GM23338 (cell line): ENCODE data around the gene STEAP2. TPM values are rescaled to one million over a fixed set of nuclear protein-coding genes. Genes with fewer than 3 reads are reported as not detected.

Experiments used
- ATAC-seq: fragments of 200-7000 bp; cut with Tn5 transposase; 3 replicates; pipeline ENCODE4 v1.9.1; 2020
- DNase-seq: peaks from one replicate; pipeline ENCODE4 v3.0.0-alpha.2; 2015; ENCODE audit warnings: low spot score
- H2AFZ ChIP-seq: fragments of 200-600 bp; sonication (generic); 2 replicates; pipeline ENCODE4 v1.8.0; 2016; ENCODE audit warnings: antibody characterized with exemption, mild to moderate bottlenecking, moderate library complexity
- H3F3A ChIP-seq: fragments of 200-600 bp; sonication (generic); replicated peaks from 2 replicates; pipeline ENCODE4 v1.8.0; 2017; ENCODE audit warnings: antibody characterized with exemption, mixed run types, low read depth
- H3K27ac ChIP-seq: fragments of 200-600 bp; sonication (generic); 2 replicates; pipeline ENCODE4 v1.6.1; 2016; ENCODE audit warnings: low read depth
- H3K27me3 ChIP-seq: fragments of 200-600 bp; sonication (generic); 2 replicates; pipeline ENCODE4 v1.8.0; 2016; ENCODE audit warnings: mild to moderate bottlenecking, mixed run types, moderate library complexity; ENCODE audit not compliant: insufficient read depth
- H3K36me3 ChIP-seq: fragments of 200-600 bp; sonication (generic); 2 replicates; pipeline ENCODE4 v1.8.0; 2016; ENCODE audit warnings: mild to moderate bottlenecking; ENCODE audit not compliant: insufficient read depth
- H3K4me1 ChIP-seq: fragments of 200-600 bp; sonication (generic); 2 replicates; pipeline ENCODE4 v1.8.0; 2016; ENCODE audit warnings: mild to moderate bottlenecking, moderate library complexity; ENCODE audit not compliant: insufficient read depth
- H3K4me2 ChIP-seq: fragments of 200-600 bp; sonication (generic); 2 replicates; pipeline ENCODE4 v1.7.1; 2017; ENCODE audit warnings: mixed run types
- H3K4me3 ChIP-seq: fragments of 200-600 bp; sonication (generic); 2 replicates; pipeline ENCODE4 v1.6.1; 2016; ENCODE audit warnings: mixed run types
- H3K79me2 ChIP-seq: fragments of 200-600 bp; sonication (generic); replicated peaks from 2 replicates; pipeline ENCODE4 v1.8.0; 2017; ENCODE audit warnings: mild to moderate bottlenecking; ENCODE audit not compliant: insufficient read depth
- H3K9me2 ChIP-seq: fragments of 200-600 bp; sonication (generic); 2 replicates; pipeline ENCODE4 v1.8.0; 2017; ENCODE audit not compliant: insufficient read depth
- H4K20me1 ChIP-seq: fragments of 200-600 bp; sonication (generic); replicated peaks from 2 replicates; pipeline ENCODE4 v1.8.0; 2017; ENCODE audit warnings: mild to moderate bottlenecking; ENCODE audit not compliant: insufficient read depth
- H3K27ac Mint-ChIP-seq: 2 replicates; pipeline ENCODE4 v1.8.0; 2020; ENCODE audit warnings: inconsistent platforms, mild to moderate bottlenecking, moderate library complexity, mixed read lengths
- H3K27me3 Mint-ChIP-seq: 3 replicates; pipeline ENCODE4 v1.8.0; 2022; ENCODE audit warnings: low read depth, mild to moderate bottlenecking, moderate library complexity, mixed read lengths, inconsistent platforms; ENCODE audit not compliant: insufficient read depth, poor library complexity
- H3K36me3 Mint-ChIP-seq: 3 replicates; pipeline ENCODE4 v1.8.0; 2021; ENCODE audit warnings: low read depth, mild to moderate bottlenecking, inconsistent platforms, moderate library complexity, mixed read lengths
- H3K4me1 Mint-ChIP-seq: 3 replicates; pipeline ENCODE4 v1.8.0; 2020; ENCODE audit warnings: mild to moderate bottlenecking, inconsistent platforms, mixed read lengths
- H3K4me3 Mint-ChIP-seq: 3 replicates; pipeline ENCODE4 v1.8.0; 2021; ENCODE audit warnings: moderate library complexity, mild to moderate bottlenecking, inconsistent platforms, mixed read lengths
- H3K9me3 Mint-ChIP-seq: 3 replicates; pipeline ENCODE4 v1.8.0; 2020; ENCODE audit warnings: moderate library complexity, mild to moderate bottlenecking, inconsistent platforms, mixed read lengths
- CREB1 ChIP-seq: fragments of 250-450 bp; sonication (Bioruptor Pico); IDR thresholded peaks from 2 replicates; pipeline ENCODE4 v1.5.0; 2020; ENCODE audit warnings: low read depth, mild to moderate bottlenecking, moderate library complexity
- CTCF ChIP-seq, 2 experiments: fragments of 200-600 bp in 1 of 2; sonication (generic) in 1 of 2; conservative IDR thresholded peaks; 2 replicates each; pipeline versions ENCODE4 v1.5.1 to v1.6.1; 2016 to 2017; ENCODE audit warnings: antibody characterized with exemption in 2 of 2, low read depth in 2 of 2, mild to moderate bottlenecking in 2 of 2, moderate library complexity in 1 of 2
- ETS1 ChIP-seq: IDR thresholded peaks from 2 replicates; pipeline ENCODE4 v1.6.1; 2016; ENCODE audit warnings: antibody characterized with exemption
- EZH2 ChIP-seq: fragments of 200-600 bp; sonication (generic); IDR thresholded peaks from one replicate; pipeline ENCODE4 v1.8.0; 2017; ENCODE audit warnings: antibody characterized with exemption, mild to moderate bottlenecking, low read depth; ENCODE audit not compliant: unreplicated experiment
- EZH2phosphoT487 ChIP-seq: fragments of 200-600 bp; sonication (generic); IDR thresholded peaks from one replicate; pipeline ENCODE4 v1.8.1; 2018; ENCODE audit warnings: antibody characterized with exemption; ENCODE audit not compliant: unreplicated experiment
- JUNB ChIP-seq: IDR thresholded peaks from one replicate; pipeline ENCODE4 v1.6.1; 2016; ENCODE audit warnings: antibody characterized with exemption; ENCODE audit not compliant: unreplicated experiment
- NANOG ChIP-seq: IDR thresholded peaks from 2 replicates; pipeline ENCODE4 v1.6.1; 2016; ENCODE audit warnings: antibody characterized with exemption, borderline replicate concordance
- POLR2AphosphoS5 ChIP-seq: IDR thresholded peaks from 2 replicates; pipeline ENCODE4 v1.6.1; 2016; ENCODE audit warnings: antibody characterized with exemption, low read depth
- STAT1 ChIP-seq: IDR thresholded peaks from one replicate; pipeline ENCODE4 v1.6.1; 2016; ENCODE audit warnings: antibody characterized with exemption; ENCODE audit not compliant: unreplicated experiment
- ZNF114 ChIP-seq: fragments of 250-450 bp; sonication (Bioruptor Pico); IDR thresholded peaks from 2 replicates; pipeline ENCODE4 v1.5.0; 2020; ENCODE audit warnings: mild to moderate bottlenecking, moderate library complexity
- ZNF331 ChIP-seq: fragments of 250-450 bp; sonication (Bioruptor Pico); IDR thresholded peaks from 2 replicates; pipeline ENCODE4 v1.5.0; 2020; ENCODE audit warnings: low read depth, mild to moderate bottlenecking, moderate library complexity
- ZNF462 ChIP-seq: fragments of 250-450 bp; sonication (Bioruptor Pico); IDR thresholded peaks from 2 replicates; pipeline ENCODE4 v1.5.0; 2020; ENCODE audit warnings: mild to moderate bottlenecking, moderate library complexity
- polyA plus RNA-seq: library from polyadenylated mRNA; unstranded; fragments of >200 nt; fragmentation: Nextera tagmentation; extraction: Ambion mirVana; gene quantifications from 2 replicates; pipeline ENCODE4 v1.2.1, GENCODE V29; 2016
- total RNA-seq: library from RNA; depleted of rRNA; stranded (reverse); fragments of >200 nt; shearing (Covaris generic); gene quantifications from 2 replicates; pipeline ENCODE4 v1.2.3, GENCODE V29; 2014
- TF ChIP-seq, protein P1 (sequence below): IDR thresholded peaks from one replicate; pipeline ENCODE4 v1.6.1; 2018; ENCODE audit warnings: antibody characterized with exemption; ENCODE audit not compliant: unreplicated experiment

The STEAP2 gene
- total and polyA plus RNA-seq, 2 experiments from 2014 or later: 13.1 to 22.0 TPM

DNA sequence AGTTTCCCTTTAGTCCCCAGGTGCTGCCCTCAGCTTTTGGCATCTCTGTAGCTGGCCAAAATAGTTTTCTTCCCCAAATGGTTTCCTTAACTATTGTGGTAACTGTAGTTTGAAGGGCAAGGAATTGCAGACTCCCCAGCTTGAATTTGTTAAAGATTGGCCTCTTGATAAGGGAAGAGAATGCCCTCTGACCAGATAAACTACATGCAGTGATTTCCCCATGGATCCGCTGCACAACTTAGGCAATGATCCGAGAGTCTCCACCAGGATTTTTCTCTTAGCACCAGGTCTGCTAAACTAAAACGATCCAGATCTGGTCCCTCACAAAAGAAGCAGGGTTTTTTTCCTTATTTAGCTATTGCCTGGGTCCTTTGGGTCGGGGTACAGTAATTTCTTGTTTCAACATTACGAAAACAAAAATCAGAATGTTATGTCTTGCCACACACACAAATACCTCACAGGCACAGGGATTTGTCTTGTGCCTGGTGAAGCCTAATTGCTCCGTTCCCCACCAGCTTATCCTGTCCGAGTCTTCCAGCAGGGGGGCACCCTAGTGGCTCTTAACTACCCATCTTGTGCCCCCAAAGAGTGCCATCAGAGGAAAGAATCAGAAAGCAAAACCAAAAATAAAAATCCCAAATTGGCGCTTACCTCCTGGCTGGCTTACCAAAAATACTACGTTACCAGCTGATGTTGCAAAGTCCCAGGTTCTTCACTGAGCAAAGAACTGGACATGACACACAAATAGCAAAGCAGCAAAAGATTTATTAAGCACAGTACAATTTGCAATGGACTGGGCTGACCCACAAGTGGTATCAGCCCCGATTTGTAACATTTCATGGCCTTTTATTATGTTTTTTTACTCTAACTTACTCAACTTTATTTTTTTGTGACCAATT, 16.4 kb upstream of the STEAP2 start:
- Histone ChIP-seq H3K9me2 (no peaks in the 10 kb centered on the region), H3K27ac (no peak overlapping the region), H3K27me3 (no peaks in the 10 kb centered on the region), H3K4me3 (no peak overlapping the region), H3K36me3 (peaks cover 11% of the 10 kb centered on the region), H3F3A (no peaks in the 10 kb centered on the region), H4K20me1 (no peaks in the 10 kb centered on the region), H2AFZ (peak overlapping the region; percentile 14; the same call in 1 of the 2 replicates), H3K4me1 (no peaks in the 10 kb centered on the region), H3K79me2 (no peaks in the 10 kb centered on the region), H3K4me2 (no peak overlapping the region)
- Mint-ChIP-seq H3K27ac (no peak overlapping the region), H3K4me3 (no peak overlapping the region), H3K27me3 (peaks cover 2% of the 10 kb centered on the region), H3K4me1 (no peaks in the 10 kb centered on the region), H3K9me3 (peaks cover 41% of the 10 kb centered on the region), H3K36me3 (peaks cover 21% of the 10 kb centered on the region; the same call in 2 of the 3 replicates)
- TF ChIP-seq POLR2AphosphoS5: no peak
- TF ChIP-seq CREB1 (CRISPR knock-in tag): no peak
- TF ChIP-seq ZNF114 (CRISPR knock-in tag): no peak
- TF ChIP-seq ETS1: no peak
- TF ChIP-seq, protein P1, sequence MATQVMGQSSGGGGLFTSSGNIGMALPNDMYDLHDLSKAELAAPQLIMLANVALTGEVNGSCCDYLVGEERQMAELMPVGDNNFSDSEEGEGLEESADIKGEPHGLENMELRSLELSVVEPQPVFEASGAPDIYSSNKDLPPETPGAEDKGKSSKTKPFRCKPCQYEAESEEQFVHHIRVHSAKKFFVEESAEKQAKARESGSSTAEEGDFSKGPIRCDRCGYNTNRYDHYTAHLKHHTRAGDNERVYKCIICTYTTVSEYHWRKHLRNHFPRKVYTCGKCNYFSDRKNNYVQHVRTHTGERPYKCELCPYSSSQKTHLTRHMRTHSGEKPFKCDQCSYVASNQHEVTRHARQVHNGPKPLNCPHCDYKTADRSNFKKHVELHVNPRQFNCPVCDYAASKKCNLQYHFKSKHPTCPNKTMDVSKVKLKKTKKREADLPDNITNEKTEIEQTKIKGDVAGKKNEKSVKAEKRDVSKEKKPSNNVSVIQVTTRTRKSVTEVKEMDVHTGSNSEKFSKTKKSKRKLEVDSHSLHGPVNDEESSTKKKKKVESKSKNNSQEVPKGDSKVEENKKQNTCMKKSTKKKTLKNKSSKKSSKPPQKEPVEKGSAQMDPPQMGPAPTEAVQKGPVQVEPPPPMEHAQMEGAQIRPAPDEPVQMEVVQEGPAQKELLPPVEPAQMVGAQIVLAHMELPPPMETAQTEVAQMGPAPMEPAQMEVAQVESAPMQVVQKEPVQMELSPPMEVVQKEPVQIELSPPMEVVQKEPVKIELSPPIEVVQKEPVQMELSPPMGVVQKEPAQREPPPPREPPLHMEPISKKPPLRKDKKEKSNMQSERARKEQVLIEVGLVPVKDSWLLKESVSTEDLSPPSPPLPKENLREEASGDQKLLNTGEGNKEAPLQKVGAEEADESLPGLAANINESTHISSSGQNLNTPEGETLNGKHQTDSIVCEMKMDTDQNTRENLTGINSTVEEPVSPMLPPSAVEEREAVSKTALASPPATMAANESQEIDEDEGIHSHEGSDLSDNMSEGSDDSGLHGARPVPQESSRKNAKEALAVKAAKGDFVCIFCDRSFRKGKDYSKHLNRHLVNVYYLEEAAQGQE: no peak
- no peak for TF ChIP-seq NANOG
- no peak for TF ChIP-seq EZH2
- no peak for TF ChIP-seq ZNF331 (CRISPR knock-in tag)
- no peak for TF ChIP-seq EZH2phosphoT487
- TF ChIP-seq ZNF462 (CRISPR knock-in tag): no peak
- no peak for TF ChIP-seq STAT1
- no peak for TF ChIP-seq CTCF (conservative IDR thresholded peaks at IDR 0.05; ENCODE audit: low read depth in 2 of 2)
- TF ChIP-seq JUNB: no peak
- no peak for DNase-seq
- ATAC-seq: no peak
